ENCODE measurements around the gene ADAMTS8.

Gene ADAMTS8

GRCh38 chr11:130474637-130475400 is 46.4 kb upstream of the ADAMTS8 start:
- TF ChIP-seq REST (IDR thresholded peaks at IDR 0.05; ENCODE audit: low read depth) (no peak), USF1 (IDR thresholded peaks at IDR 0.05) (no peak), ZBTB7A (IDR thresholded peaks at IDR 0.05; ENCODE audit: low read depth) (no peak), TCF12 (IDR thresholded peaks at IDR 0.05; ENCODE audit: low read depth) (no peak), YY1 (IDR thresholded peaks at IDR 0.05; ENCODE audit: low read depth) (no peak), EGR1 (IDR thresholded peaks at IDR 0.05) (no peak), EP300 (IDR thresholded peaks at IDR 0.05; ENCODE audit: borderline replicate concordance) (no peak), CEBPB (IDR thresholded peaks at IDR 0.05) (no peak), TEAD4 (IDR thresholded peaks at IDR 0.05) (no peak), NFIC (IDR thresholded peaks at IDR 0.05) (no peak), CREB1 (IDR thresholded peaks at IDR 0.05; ENCODE audit: low read depth) (no peak), RAD21 (IDR thresholded peaks at IDR 0.05; ENCODE audit: low read depth) (no peak), MAX (IDR thresholded peaks at IDR 0.05) (no peak), FOXM1 (IDR thresholded peaks at IDR 0.05; ENCODE audit: borderline replicate concordance, low read depth) (no peak), TAF1 (IDR thresholded peaks at IDR 0.05; ENCODE audit: low read depth) (no peak)

GRCh38 chr11:130473795-130474377 is 45.5 kb upstream of the ADAMTS8 start:
- no peak for TF ChIP-seq MAX (IDR thresholded peaks at IDR 0.05)
- TF ChIP-seq ZBTB7A (IDR thresholded peaks at IDR 0.05; ENCODE audit: low read depth): no peak
- TF ChIP-seq NFIC (IDR thresholded peaks at IDR 0.05): no peak
- TF ChIP-seq CEBPB (IDR thresholded peaks at IDR 0.05): no peak
- no peak for TF ChIP-seq REST (IDR thresholded peaks at IDR 0.05; ENCODE audit: low read depth)
- TF ChIP-seq TAF1 (IDR thresholded peaks at IDR 0.05; ENCODE audit: low read depth): no peak
- TF ChIP-seq CREB1 (IDR thresholded peaks at IDR 0.05; ENCODE audit: low read depth): no peak
- no peak for TF ChIP-seq USF1 (IDR thresholded peaks at IDR 0.05)
- TF ChIP-seq EGR1 (IDR thresholded peaks at IDR 0.05): no peak
- no peak for TF ChIP-seq EP300 (IDR thresholded peaks at IDR 0.05; ENCODE audit: borderline replicate concordance)
- no peak for TF ChIP-seq TCF12 (IDR thresholded peaks at IDR 0.05; ENCODE audit: low read depth)

GRCh38 chr11:130473056-130473794 is 44.8 kb upstream of the ADAMTS8 start:
- TF ChIP-seq FOXM1 (IDR thresholded peaks at IDR 0.05; ENCODE audit: borderline replicate concordance, low read depth) (no peak), TAF1 (IDR thresholded peaks at IDR 0.05; ENCODE audit: low read depth) (no peak), REST (IDR thresholded peaks at IDR 0.05; ENCODE audit: low read depth) (no peak), TCF12 (IDR thresholded peaks at IDR 0.05; ENCODE audit: low read depth) (no peak), TEAD4 (IDR thresholded peaks at IDR 0.05) (no peak), RAD21 (IDR thresholded peaks at IDR 0.05; ENCODE audit: low read depth) (no peak)

Data from Ishikawa (cell line).